Measurements from ENCODE around the gene AVPR1B.
A peak's percentile ranks its signal among the peaks of the same experiment; 100 is the strongest.

AVPR1B gene

DNA sequence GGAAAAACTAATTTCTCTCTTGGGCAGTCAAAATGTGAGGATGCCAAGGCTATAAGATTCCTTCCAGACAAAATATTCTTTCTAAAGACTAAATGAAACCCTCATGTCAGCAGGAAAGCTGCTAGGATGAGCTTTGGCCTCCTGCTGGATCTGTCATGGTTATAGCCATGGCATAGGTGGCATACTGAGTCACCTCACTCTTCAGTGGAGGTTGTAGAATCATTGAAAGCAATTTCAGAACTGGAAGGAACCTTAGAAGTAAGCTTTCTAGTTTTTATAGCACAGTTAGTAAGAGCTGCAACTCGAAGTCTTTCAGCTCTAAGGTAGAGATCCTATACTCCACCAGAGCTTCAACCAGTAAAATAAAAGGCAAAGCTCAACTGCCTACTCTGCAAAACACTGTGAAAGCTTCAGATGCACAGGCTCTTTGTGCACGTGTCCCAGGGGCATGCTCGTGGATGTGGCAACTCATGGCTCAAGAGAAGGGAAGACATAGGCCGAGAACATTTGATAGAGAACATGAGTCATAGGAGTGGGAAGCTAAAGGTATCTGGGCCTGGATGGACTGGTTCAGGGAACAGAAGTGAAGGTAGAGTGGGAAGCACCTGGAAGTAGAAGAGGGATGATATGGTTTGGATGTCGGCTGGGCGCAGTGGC is 5.8 kb downstream of the AVPR1B start:
- no peak for DNase-seq

GRCh38 chr1:206110820-206111219 is 6.4 kb downstream of the AVPR1B start:
- no peak for DNase-seq

DNA sequence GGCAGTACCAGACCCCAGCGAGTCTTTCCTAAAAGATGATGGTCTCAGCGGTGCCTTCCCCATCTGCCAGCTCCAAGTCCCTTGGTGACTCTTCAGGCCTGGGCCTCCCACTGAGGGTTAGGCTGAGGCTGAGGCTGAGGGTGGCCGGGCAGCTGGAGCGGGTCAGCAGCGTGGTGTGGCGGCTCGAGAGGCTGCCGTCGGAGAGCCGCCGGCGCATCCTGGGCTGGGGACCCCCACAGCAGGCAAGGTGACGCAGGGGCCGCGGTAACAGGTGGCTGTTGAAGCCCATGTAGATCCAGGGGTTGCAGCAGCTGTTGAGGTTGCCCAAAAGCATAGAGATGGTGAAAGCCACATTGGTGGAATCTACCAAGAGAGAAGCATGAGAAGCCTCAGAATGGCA is 7.0 kb downstream of the AVPR1B start:
- DNase-seq: no peak

DNA sequence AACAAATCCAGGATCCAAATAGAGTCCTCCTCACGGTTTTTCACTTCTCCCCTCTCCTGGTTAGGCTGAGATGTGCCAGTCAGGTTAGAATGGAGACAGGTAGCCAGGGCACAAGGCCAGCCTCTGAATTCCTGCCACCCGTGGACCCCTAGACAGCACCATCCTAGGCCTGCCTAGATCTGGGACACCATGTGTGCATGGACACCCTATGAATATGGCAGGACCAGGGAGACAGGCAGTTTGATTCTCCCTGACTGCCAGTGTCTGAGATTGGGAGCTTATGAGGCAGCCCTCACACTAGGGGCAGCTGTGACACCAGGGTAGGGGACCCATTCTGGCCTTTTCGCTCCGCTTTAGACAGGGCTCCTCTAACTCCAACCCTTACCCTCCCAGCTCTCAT is 7.5 kb downstream of the AVPR1B start:
- DNase-seq: no peak

- no peak for DNase-seq
Measured at GRCh38 chr1:206108635-206109034, 8.6 kb downstream of the AVPR1B start.

- no peak for DNase-seq
Measured at GRCh38 chr1:206107168-206107544, 10.0 kb downstream of the AVPR1B start.

DNA sequence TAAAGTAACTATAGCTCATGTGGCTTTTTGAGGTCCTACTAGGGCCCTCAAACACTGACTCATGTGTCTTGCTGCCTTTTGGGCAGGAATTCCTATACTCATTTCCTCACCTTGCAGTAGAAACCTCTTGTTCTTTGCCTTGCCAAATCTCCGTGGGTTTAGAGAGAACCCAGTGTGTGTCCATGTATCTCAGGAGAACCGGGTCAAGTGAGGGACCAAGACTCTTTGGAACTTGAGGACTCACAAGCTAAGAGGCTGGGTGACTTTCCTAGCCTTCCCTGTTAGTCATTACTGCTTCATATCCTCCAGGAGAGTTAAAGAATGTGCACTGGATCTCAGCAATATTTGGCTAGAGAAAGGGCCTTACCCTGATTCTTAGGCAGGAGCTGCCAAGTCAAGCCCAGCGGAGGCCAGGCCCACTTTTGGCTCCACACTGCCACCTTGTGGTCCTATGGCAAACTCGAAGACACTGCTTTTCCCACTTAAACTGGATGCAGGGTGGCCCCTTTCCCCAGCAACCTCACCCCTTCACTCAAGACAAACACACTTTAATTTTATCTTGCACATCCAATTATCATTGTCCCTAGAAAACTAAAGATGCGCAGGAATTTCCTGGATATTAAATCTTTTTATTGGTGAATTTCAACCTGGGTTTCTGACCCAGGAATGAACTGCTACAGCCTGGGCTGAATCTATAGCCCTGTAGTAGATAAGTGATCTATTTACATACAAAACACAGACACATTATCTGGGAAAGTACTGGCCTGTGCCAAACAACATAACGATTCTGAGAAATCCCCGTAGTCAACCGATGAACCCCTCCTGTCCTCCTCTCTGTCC is 10.6 kb downstream of the AVPR1B start:
- peak; percentile 71 for DNase-seq

GRCh38 chr1:206105464-206105995 is 11.7 kb downstream of the AVPR1B start:
- DNase-seq: no peak

DNA sequence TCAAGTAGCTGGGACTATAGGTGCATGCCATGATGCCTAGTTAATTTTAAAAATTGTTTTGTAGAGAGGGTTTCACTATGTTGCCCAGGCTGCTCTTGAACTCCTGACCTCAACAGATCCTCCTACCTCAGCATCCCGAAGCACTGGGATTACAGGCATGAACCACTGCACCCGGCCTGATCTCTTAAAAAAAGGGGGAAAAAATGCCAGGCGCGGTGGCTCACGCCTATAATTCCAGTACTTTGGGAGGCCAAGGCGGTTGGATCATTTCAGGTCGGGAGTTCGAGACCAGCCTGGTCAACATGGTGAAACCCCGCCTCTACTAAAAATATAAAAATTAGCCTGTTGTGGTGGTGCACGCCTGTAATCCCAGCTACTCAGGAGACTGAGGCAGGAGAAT is 13.2 kb downstream of the AVPR1B start:
- DNase-seq: no peak

GRCh38 chr1:206102292-206102936 is 14.8 kb downstream of the AVPR1B start:
- DNase-seq: no peak

GRCh38 chr1:206101351-206102045 is 15.7 kb downstream of the AVPR1B start:
- DNase-seq: no peak

DNA sequence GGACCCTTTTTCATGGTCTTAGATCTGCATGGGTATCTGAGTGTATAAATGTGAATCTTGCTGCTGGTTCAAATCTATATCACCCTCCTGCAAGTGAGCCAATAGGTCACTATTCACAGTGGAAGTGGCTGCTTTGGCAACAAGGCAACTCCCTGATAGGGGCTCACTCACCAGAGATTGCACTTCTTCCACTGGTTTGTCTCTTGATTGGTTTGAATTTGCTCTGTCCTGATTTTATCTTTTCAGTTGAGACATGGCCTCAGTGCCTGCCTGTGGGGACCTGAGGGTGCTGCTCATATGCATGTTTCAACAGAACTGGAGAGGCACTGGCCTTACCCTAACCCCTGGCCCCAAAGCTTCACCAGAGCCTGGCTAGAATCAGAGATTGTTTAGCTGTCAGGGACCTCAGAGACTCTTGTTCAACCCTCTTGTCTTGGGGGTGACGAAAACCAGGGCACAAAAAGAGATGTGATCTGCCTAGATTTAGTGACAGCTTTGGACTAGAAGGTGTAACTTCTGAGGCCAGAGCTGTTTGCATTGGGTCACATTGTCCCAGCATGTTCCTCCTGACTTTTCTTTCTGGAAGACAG is 16.9 kb downstream of the AVPR1B start:
- no peak for DNase-seq

DNA sequence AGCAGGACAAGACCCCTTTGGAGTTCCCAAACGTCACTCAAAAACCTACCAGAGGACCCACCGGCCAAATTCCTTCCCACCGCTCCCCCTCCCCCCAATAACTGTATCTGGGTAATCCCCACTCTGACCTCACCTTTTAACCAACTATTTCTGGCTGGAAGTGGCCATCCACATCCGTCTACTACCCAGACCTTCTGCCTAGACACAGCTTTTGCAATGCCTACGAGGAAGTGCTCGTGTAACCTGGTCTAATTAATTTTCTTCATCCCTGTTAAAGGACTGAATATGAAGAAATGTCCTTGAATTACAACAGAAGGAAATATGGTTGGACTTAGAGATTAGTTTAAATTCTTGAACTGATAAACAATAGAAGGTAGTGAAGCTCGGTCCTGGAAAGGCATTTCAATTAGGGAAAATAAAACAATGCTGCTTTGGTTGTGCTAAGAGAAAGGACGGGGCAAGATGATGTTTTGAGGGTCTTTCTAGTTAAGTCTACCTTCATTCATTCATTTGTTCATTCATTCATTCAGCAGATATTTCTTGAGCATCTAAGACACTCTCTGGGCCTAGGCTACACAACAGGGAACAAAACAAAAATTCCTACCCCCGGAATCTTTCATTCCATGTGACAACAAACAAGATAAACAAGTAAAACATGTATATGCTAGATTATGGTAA is 18.8 kb downstream of the AVPR1B start:
- DNase-seq: no peak

DNA sequence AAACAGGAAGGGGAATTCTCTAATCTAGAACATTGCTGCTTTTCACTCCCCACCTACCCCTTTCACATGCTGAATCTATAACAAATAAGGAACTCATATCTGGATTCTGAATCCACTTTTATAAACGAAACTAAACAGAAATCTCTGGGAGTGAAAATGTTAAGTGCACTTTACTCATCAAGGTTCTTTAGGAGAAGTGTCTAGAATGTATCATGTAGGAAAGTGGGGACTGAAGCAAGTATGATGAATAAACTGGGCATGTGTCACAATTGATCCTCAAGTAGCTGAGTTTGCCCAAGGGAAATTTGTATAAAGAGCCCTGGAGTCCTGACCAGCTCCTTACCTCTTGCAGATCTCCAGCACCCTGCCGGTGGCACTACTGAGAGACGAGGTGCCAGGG is 19.8 kb downstream of the AVPR1B start:
- DNase-seq: no peak

GRCh38 chr1:206094024-206094423 is 23.2 kb downstream of the AVPR1B start:
- peak; percentile 94 for DNase-seq

DNA sequence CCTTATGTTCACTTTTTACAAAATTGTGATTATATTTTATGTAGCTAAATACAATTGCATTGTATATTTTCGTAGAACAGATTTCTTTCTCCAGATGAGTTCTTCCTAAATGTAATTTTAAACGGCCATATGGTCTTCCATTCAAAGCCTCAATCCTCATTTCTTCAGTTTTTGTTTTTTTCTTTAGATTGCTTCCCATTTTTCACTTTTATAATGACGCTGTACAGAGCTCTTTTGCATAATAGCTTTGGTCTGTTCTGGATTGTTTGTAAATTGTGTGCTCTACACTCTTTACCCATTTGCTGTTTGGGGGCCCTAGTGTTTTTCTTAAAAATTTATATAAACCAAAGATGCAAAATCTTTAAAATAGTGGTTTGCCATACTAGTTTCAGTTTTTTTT is 27.8 kb downstream of the AVPR1B start:
- DNase-seq: no peak

DNA sequence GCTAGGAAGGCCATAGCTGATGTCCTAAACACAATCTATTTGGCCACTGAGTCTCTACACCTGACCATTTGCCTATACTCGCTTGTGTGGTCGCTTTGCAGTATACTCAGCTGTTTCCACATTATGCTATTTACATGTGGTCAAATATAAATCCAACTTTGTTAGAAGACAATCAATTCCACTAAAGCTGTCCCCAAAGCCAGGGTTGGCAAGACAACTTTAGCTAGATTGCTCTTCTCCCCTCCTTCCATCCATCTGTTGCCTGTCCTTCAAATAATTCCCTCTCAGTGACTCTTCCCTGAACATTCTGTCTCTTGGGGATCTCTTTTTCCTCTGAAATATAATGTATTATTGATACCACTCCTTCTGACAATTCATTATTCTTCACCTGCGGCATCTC is 30.1 kb downstream of the AVPR1B start:
- DNase-seq: no peak

DNA sequence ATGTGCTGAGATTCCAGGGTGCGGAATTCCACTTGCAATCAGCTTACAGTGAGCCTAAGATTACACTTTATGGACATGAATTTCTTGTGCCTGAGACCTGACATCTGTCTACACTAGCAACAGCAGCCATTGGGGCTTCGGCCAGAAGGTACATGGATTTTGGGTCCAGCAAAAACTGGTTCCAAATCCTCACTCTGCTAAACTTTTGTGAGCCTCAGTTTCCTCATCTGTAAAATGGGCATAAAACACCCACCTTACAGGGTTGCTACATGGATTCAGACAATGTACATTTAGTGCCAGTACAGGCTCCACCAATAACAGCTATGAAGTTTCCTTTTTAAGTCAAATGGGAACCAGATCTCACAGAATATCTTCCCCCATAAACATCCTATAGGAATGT is 33.4 kb downstream of the AVPR1B start:
- no peak for DNase-seq

GRCh38 chr1:206082831-206083695 is 34.1 kb downstream of the AVPR1B start:
- no peak for DNase-seq

DNA sequence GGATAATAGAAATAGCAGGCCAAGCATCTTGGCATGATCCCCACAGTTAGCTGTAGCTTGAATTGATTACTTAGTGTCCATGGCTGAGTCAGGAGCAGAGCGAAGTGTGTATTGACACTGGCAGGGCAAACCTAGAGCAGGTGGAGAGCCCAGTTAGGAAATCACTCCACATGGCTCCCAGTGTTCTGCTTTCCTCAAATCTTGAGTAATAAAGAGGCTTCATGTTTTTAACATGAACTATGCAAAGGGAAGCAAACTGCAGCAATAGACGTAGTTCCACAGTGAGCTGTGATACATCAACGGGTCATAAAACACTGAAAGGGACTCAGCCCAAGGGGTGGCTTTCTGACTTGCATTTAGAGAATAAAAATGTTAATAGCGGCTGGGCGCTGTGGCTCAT is 35.3 kb downstream of the AVPR1B start:
- DNase-seq: no peak

All from NCI-H69 (cell line).